B cell (primary cell): ENCODE measurements around the gene PRM1. TPM values are rescaled to one million over a fixed set of nuclear protein-coding genes. Genes with fewer than 3 reads are reported as not detected.

Source experiments
- ATAC-seq: fragments of 200-7000 bp; cut with Tn5 transposase; one replicate; pipeline ENCODE4 v1.10.0; 2021; ENCODE audit warnings: low read depth, mild to moderate bottlenecking, moderate number of reproducible peaks, moderate library complexity
- CTCF ChIA-PET: fragments of 350-600 bp; sonication (Branson Sonifier 250); formaldehyde crosslinking; loops from one replicate; lab custom pipeline; 2021; ENCODE audit warnings: antibody characterized with exemption, inconsistent platforms; lab: Charles Lee
- POLR2A ChIA-PET: fragments of 350-600 bp; sonication (Branson Sonifier 250); formaldehyde crosslinking; loops from one replicate; lab custom pipeline; 2021; ENCODE audit warnings: antibody characterized with exemption; lab: Charles Lee
- DNase-seq: peaks from one replicate; pipeline ENCODE4 v3.0.0; 2013
- H2AFZ ChIP-seq: 2 replicates; pipeline ENCODE4 v1.6.1; 2012; ENCODE audit warnings: mild to moderate bottlenecking, low read depth, low read length; ENCODE audit not compliant: insufficient read depth, poor library complexity, severe bottlenecking
- H3K27ac ChIP-seq, 2 donors: 1 replicate in 1 of 2; 2 replicates in 1 of 2; pipeline ENCODE4 v1.5.1; 2012 to 2013; ENCODE audit warnings: low read length in 2 of 2, mild to moderate bottlenecking in 2 of 2, moderate library complexity in 1 of 2
- H3K27me3 ChIP-seq, 4 experiments: fragments of 200-600 bp in 1 of 4; sonication (generic) in 1 of 4; replicated peaks in 1 of 4; 1 replicate in 2 of 4; 2 replicates in 2 of 4; pipeline versions ENCODE4 v1.6.1 to v1.7.0; 2013 to 2016; ENCODE audit warnings: low read length in 3 of 4, mild to moderate bottlenecking in 2 of 4, mixed read lengths in 1 of 4, moderate library complexity in 1 of 4; ENCODE audit not compliant: insufficient read depth in 4 of 4, control insufficient read depth in 3 of 4; ENCODE audit errors: control extremely low read depth in 1 of 4
- H3K36me3 ChIP-seq, 2 experiments: replicated peaks in 1 of 2; 1 replicate in 1 of 2; 2 replicates in 1 of 2; pipeline versions ENCODE4 v1.6.1 to v1.7.1; 2013; ENCODE audit warnings: low read length in 1 of 2; ENCODE audit not compliant: insufficient read depth in 2 of 2, control insufficient read depth in 1 of 2; ENCODE audit errors: control extremely low read depth in 1 of 2, extremely low read depth in 1 of 2
- H3K4me1 ChIP-seq, 2 donors: fragments of 200-600 bp in 1 of 2; sonication (generic) in 1 of 2; 1 replicate in 1 of 2; 2 replicates in 1 of 2; pipeline versions ENCODE4 v1.5.1 to v1.6.1; 2013 to 2017; ENCODE audit warnings: low read length in 2 of 2; ENCODE audit not compliant: control insufficient read depth in 2 of 2, insufficient read depth in 2 of 2
- H3K4me2 ChIP-seq: replicated peaks from 2 replicates; pipeline ENCODE3; 2012; ENCODE audit warnings: mild to moderate bottlenecking, low read depth, low read length; ENCODE audit not compliant: poor library complexity, severe bottlenecking
- H3K4me3 ChIP-seq, 5 experiments: fragments of 200-600 bp in 1 of 5; sonication (generic) in 1 of 5; 1 replicate in 3 of 5; 2 replicates in 2 of 5; pipeline versions ENCODE4 v1.5.1 to v1.7.0; 2011 to 2016; ENCODE audit warnings: low read length in 4 of 5, mild to moderate bottlenecking in 4 of 5, low read depth in 2 of 5, control low read depth in 1 of 5, moderate library complexity in 1 of 5; ENCODE audit not compliant: insufficient read depth in 1 of 5; ENCODE audit errors: control extremely low read depth in 1 of 5, extremely low read depth in 1 of 5
- H3K79me2 ChIP-seq: fragments of 200-600 bp; sonication (generic); one replicate; pipeline ENCODE4 v1.6.0; 2016; ENCODE audit warnings: low read length; ENCODE audit not compliant: control insufficient read depth, insufficient read depth
- H3K9ac ChIP-seq: fragments of 200-600 bp; sonication (generic); 2 replicates; pipeline ENCODE4 v1.6.1; 2017; ENCODE audit warnings: mild to moderate bottlenecking, low read length, moderate library complexity
- H3K9me3 ChIP-seq, 3 donors: one replicate each; pipeline versions ENCODE4 v1.6.1 to v1.7.1; 2013; ENCODE audit warnings: low read length in 2 of 3; ENCODE audit not compliant: control insufficient read depth in 2 of 3, insufficient read depth in 1 of 3; ENCODE audit errors: control extremely low read depth in 1 of 3
- H4K20me1 ChIP-seq: 2 replicates; pipeline ENCODE4 v1.6.0; 2012; ENCODE audit warnings: mild to moderate bottlenecking, low read length; ENCODE audit not compliant: insufficient read depth, control insufficient read depth, poor library complexity, severe bottlenecking
- H3K27ac Mint-ChIP-seq: one replicate; pipeline ENCODE4 v1.8.0; 2021; ENCODE audit warnings: mixed read lengths
- H3K27me3 Mint-ChIP-seq: one replicate; pipeline ENCODE4 v1.8.0; 2021; ENCODE audit warnings: mixed read lengths
- H3K4me1 Mint-ChIP-seq: one replicate; pipeline ENCODE4 v1.8.0; 2021; ENCODE audit warnings: mixed read lengths
- H3K4me3 Mint-ChIP-seq: one replicate; pipeline ENCODE4 v1.8.0; 2021; ENCODE audit warnings: mixed read lengths
- H3K9me3 Mint-ChIP-seq: one replicate; pipeline ENCODE4 v1.8.0; 2022; ENCODE audit warnings: mixed read lengths; ENCODE audit not compliant: insufficient read depth
- CTCF ChIP-seq: fragments of 200-600 bp; IDR thresholded peaks from one replicate; pipeline ENCODE4 v1.8.0; 2022; ENCODE audit warnings: antibody characterized with exemption, mild to moderate bottlenecking
- EZH2 ChIP-seq: IDR thresholded peaks from 2 replicates; pipeline ENCODE4 v1.6.1; 2012; ENCODE audit warnings: borderline replicate concordance, low read depth, mild to moderate bottlenecking, moderate library complexity, low read length; ENCODE audit not compliant: insufficient read depth, poor library complexity, severe bottlenecking
- WGBS: methylation state at CpG from one replicate; pipeline ENCODE4 v1.1.5; 2013; ENCODE audit warnings: missing lambda C conversion rate; ENCODE audit not compliant: insufficient coverage; 5-methylcytosine and 5-hydroxymethylcytosine counted together
- intact Hi-C: fragments of 100-400 bp; cut with micrococcal nuclease; formaldehyde crosslinking; loops from one replicate; pipeline ENCODE4 v1.10.0; 2022
- polyA plus RNA-seq: library from polyadenylated mRNA; depleted of rRNA; stranded (reverse); fragments of >200 nt; gene quantifications from 2 replicates; pipeline ENCODE4 v1.2.3, GENCODE V29; 2012
- total RNA-seq, 2 donors: library from RNA; stranded (reverse); fragments of 120-200 nt in 1 of 2; gene quantifications; 1 replicate in 1 of 2; 2 replicates in 1 of 2; pipeline versions ENCODE4 v1.2.3 to v1.2.4, GENCODE V29; 2013 to 2022

PRM1 gene
- total and polyA plus RNA-seq, 2 donors (not counting 1 experiment from before 2014, with no cell fraction given): not detected

- Histone ChIP-seq H2AFZ (no peak overlapping the region), H3K4me1 (peaks cover 26 to 37% of the 10 kb centered on the region in 2 donors), H3K4me2 (no peak overlapping the region), H3K27ac (no peak overlapping the region), H3K9me3 (peaks cover 0 to 3% (median 0%) of the 10 kb centered on the region in 3 donors), H3K79me2 (no peaks in the 10 kb centered on the region), H4K20me1 (no peaks in the 10 kb centered on the region), H3K27me3 (no peaks in the 10 kb centered on the region), H3K36me3 (no peaks in the 10 kb centered on the region), H3K4me3 (no peak overlapping the region), H3K9ac (no peak overlapping the region)
- H3K4me3 Mint-ChIP-seq: no peak overlapping the region
- POLR2A ChIA-PET: no interaction called here
- H3K4me1 Mint-ChIP-seq: peaks cover 47% of the 10 kb centered on the region
- intact Hi-C loops: no loop called here
- no peaks in the 10 kb centered on the region for H3K27me3 Mint-ChIP-seq
- WGBS: 96% methylated on average over 21 of the region's 23 CpGs
- CTCF ChIA-PET: interaction anchor here (0.6 kb wide), 2 partner anchors 10 to 17 kb away, joined by 3 to 4 read pairs; no protein-coding TSS in a partner anchor
- peak overlapping the region; percentile 77 for H3K27ac Mint-ChIP-seq
- DNase-seq (no peak), ATAC-seq (no peak)
- TF ChIP-seq CTCF (no peak), EZH2 (no peak)
- no peaks in the 10 kb centered on the region for H3K9me3 Mint-ChIP-seq
These were observed 35.3 kb upstream of the PRM1 start for GRCh38 chr16:11316331-11317015.

- Histone ChIP-seq H3K27me3 (no peaks in the 10 kb centered on the region), H3K4me2 (no peak overlapping the region), H3K27ac (no peak overlapping the region), H2AFZ (no peak overlapping the region), H3K4me1 (peaks cover 34 to 47% of the 10 kb centered on the region in 2 donors), H3K9me3 (peaks cover 0 to 3% (median 0%) of the 10 kb centered on the region in 3 donors), H3K4me3 (no peak overlapping the region), H3K36me3 (no peaks in the 10 kb centered on the region), H3K79me2 (no peaks in the 10 kb centered on the region), H3K9ac (no peak overlapping the region), H4K20me1 (no peaks in the 10 kb centered on the region)
- ATAC-seq (no peak), DNase-seq (no peak)
- no peak overlapping the region for H3K4me3 Mint-ChIP-seq
- no peak overlapping the region for H3K27ac Mint-ChIP-seq
- intact Hi-C loops: no loop called here
- WGBS: 82% methylated on average over 13 of the region's 13 CpGs
- H3K27me3 Mint-ChIP-seq: no peaks in the 10 kb centered on the region
- TF ChIP-seq CTCF (no peak), EZH2 (no peak)
- ChIA-PET POLR2A (interaction anchor here (0.7 kb wide), 1 partner anchor 76 kb away, joined by 5 read pairs; no protein-coding TSS in a partner anchor), CTCF (interaction anchor here (0.9 to 1.5 kb wide), 2 partner anchors 13 to 18 kb away, joined by 3 to 4 read pairs; no protein-coding TSS in a partner anchor)
- H3K4me1 Mint-ChIP-seq: peaks cover 55% of the 10 kb centered on the region
- no peaks in the 10 kb centered on the region for H3K9me3 Mint-ChIP-seq
These were observed 34.4 kb upstream of the PRM1 start for GRCh38 chr16:11315510-11315909.
